ENCODE measurements around the gene ACBD4. TPM values are rescaled to one million over a fixed set of nuclear protein-coding genes. Genes with fewer than 3 reads are reported as not detected.

ACBD4 gene
- total RNA-seq, 4 donors from 2014 or later = 5.1 to 23.4 (median 9.5) TPM

DNA sequence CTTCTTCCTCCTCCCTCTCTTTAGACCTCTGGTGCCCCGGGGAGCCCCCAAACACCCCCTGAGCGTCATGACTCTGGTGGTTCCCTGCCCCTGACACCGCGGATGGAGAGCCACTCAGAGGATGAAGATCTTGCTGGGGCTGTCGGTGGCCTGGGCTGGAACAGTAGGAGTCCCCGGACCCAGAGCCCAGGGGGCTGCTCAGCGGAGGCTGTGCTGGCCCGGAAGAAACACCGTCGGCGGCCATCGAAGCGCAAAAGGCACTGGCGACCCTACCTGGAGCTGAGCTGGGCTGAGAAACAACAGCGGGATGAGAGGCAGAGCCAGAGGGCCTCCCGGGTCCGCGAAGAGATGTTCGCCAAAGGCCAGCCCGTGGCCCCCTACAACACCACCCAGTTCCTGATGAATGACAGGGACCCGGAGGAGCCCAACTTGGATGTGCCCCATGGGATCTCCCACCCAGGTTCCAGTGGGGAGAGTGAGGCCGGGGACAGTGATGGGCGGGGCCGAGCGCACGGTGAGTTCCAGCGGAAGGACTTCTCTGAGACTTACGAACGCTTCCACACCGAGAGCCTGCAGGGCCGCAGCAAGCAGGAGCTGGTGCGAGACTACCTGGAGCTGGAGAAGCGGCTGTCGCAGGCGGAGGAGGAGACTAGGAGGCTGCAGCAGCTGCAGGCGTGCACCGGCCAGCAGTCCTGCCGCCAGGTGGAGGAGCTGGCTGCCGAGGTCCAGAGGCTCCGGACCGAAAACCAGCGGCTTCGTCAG is 33.7 kb downstream of the ACBD4 start:
- TF ChIP-seq, protein P1, sequence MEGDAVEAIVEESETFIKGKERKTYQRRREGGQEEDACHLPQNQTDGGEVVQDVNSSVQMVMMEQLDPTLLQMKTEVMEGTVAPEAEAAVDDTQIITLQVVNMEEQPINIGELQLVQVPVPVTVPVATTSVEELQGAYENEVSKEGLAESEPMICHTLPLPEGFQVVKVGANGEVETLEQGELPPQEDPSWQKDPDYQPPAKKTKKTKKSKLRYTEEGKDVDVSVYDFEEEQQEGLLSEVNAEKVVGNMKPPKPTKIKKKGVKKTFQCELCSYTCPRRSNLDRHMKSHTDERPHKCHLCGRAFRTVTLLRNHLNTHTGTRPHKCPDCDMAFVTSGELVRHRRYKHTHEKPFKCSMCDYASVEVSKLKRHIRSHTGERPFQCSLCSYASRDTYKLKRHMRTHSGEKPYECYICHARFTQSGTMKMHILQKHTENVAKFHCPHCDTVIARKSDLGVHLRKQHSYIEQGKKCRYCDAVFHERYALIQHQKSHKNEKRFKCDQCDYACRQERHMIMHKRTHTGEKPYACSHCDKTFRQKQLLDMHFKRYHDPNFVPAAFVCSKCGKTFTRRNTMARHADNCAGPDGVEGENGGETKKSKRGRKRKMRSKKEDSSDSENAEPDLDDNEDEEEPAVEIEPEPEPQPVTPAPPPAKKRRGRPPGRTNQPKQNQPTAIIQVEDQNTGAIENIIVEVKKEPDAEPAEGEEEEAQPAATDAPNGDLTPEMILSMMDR (IDR thresholded peaks at IDR 0.05; ENCODE audit: low read depth) = no peak

DNA sequence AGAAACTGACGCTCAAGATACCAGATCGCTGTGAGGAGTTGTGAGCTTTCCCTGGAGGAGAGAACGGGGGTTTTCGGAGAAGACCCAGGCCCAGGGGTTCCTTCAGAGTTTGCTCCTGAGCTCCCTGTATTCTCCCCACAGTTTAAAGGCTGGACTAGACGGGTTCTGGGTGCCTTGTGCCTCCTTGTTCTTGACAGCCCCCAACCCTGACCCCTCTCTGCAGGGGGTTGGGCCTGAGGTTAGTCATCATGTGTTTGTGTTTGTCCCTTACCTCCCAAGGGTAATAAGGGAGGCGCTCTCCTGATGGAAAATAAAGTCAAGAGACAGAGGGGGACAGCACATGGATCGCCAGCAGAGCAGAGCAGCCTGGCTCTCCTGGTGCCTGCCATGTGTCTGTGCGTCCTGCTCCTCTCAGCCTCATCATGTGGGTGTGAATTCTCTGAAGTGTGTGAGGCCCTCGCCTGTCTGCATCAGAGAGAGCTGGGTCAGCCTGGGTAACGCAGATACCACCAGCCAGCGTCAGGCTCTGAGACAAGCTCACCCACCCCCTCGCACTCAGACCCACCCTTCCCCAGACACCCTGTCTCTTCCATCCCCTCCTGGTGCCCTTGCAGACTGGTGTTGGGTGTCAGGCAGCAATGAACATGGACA is 34.9 kb downstream of the ACBD4 start:
- TF ChIP-seq, protein P1 (IDR thresholded peaks at IDR 0.05; ENCODE audit: low read depth) = no peak

DNA sequence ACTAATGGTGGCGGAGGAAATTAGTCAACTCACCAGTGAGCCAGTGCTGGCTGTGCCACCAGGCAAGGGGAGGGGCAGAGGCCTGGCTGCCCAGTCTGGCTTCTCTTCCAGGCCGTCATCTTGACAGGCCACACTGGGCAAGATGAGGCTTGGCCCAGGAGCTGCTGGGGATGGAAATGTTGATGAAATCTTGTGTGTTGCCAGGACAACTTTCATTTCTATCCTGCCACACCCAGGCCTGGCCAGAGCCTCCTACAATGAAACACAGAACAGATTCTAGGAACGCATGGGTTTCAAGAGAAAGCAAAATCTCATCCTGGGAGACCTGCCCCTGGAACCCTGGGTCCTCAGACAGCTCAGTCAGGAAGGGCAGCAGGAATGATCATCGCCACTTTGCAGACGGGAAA is 35.4 kb downstream of the ACBD4 start:
- TF ChIP-seq, protein P1 (IDR thresholded peaks at IDR 0.05; ENCODE audit: low read depth) = no peak

DNA sequence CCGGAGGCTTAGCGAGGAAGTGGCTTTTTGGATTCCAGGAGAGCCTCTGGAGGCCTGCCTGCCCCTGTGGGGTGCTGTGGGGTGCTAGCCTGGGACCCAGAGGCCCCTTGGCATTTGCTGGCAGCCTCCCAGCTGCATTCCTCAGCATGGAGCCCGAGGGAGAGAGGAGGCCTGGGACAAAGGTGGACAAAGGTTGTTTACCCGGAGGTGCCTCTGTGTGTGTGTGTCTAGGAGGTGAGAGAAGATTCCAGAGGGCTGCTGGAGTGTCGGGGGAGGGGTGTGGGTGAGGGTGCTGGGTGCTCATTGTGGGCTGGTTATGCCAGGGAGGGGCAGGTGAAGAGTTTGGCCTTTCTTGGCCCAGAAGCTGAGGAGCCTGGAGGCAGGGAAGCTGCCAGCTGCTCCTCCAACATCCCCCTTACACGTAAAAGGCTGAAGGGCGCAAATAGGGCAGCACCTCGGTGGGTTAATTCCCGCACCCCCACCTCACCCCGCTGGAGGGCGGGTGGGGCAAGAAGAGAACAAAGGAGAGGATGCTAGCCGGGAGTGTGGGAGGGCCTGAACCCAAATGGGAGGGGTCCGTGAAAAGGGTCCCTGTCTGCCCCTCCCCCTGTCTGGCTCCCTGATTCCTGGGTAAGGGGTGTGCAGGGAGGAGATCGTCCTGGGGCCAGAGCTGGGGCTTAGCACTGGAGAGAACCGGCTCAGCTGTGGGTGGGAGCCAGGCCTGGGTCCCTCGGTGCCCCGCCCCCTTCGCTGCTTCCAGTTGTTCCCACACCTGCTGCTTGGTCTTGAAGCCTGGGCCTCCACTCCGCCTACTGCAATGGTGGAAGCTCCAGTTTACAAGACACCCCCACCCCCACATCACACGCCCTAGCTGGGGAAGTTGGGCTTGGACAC is 36.1 kb downstream of the ACBD4 start:
- TF ChIP-seq, protein P1 (IDR thresholded peaks at IDR 0.05; ENCODE audit: low read depth) = no peak

DNA sequence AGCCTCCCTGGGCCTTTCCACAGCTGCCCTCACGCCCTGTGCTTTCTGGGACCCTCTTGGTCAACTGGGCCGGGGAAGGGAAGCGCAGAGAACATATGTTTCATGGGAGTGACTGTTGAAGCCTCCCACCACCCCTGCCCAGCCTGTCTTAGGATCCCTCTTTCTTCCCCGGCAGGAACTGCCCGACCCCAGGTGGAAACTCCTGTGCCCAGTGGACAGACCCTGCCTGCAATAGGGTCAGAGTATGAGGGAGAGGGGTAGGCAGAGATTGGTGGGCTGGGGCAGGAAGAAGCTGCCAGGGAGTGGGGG is 36.7 kb downstream of the ACBD4 start:
- TF ChIP-seq, protein P1 (IDR thresholded peaks at IDR 0.05; ENCODE audit: low read depth) = no peak

DNA sequence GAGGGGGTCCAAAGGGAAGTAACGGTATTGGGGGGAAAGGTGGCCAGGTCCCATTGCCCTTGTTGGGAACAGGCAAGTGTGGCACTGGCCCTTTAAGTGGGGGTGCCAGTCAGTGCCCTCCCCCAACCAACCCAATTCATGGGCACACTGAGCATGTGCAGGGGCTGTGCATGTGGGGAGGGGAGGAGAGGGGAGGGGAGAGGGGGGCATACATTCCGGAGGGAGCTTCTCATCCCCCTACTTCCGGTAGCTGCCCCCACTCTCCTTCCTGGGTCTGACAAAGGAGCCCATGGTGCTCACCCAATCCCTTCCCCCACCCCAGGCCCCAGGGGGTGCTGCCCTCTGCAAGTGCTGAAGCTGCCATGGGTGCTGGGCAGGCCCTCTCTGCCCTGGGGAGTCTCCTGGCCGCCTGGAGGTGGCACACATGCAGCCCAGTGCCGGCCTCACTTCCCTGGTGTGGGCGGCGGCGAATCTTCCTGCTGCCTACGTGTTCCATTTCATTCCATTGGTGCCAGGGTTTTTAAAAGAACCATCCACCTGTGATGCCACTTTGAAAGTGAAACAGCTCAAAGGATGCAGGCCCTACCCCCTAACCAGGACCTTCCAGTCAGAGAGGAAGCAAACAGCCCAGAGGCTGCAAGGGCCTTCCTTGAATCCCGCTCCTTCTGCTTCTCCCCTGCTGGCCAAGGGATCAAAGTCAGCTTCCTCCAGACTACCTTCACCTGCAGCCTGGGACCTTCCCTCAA is 37.2 kb downstream of the ACBD4 start:
- TF ChIP-seq, protein P1 (IDR thresholded peaks at IDR 0.05; ENCODE audit: low read depth) = no peak

Measured in subcutaneous adipose tissue (tissue), 4 donors.